CD14-positive monocyte (primary cell): ENCODE measurements around the gene RPL3. TPM values are rescaled to one million over a fixed set of nuclear protein-coding genes. Genes with fewer than 3 reads are reported as not detected.

Source experiments
- DNase-seq, 3 donors: peaks; one replicate each; pipeline ENCODE4 v3.0.0-alpha.2; 2011 to 2022
- H2AFZ ChIP-seq: 2 replicates; pipeline ENCODE4 v1.6.0; 2012; ENCODE audit warnings: mild to moderate bottlenecking, low read depth, low read length, inconsistent platforms; ENCODE audit not compliant: insufficient read depth, poor library complexity, severe bottlenecking
- H3K27ac ChIP-seq, 2 donors: 1 replicate in 1 of 2; 2 replicates in 1 of 2; pipeline ENCODE4 v1.5.1; 2012 to 2013; ENCODE audit warnings: low read length in 2 of 2, control low read depth in 1 of 2, inconsistent platforms in 1 of 2, low read depth in 1 of 2, mild to moderate bottlenecking in 1 of 2
- H3K27me3 ChIP-seq, 2 donors: one replicate each; pipeline versions ENCODE4 v1.6.0 to v1.6.1; 2011 to 2013; ENCODE audit warnings: low read length in 2 of 2; ENCODE audit not compliant: control insufficient read depth in 2 of 2, insufficient read depth in 2 of 2
- H3K36me3 ChIP-seq, 2 donors: replicated peaks in 1 of 2; 1 replicate in 1 of 2; 2 replicates in 1 of 2; pipeline versions ENCODE4 v1.5.1 to v1.6.1; 2012 to 2013; ENCODE audit warnings: low read length in 2 of 2, control low read depth in 1 of 2, inconsistent platforms in 1 of 2, mild to moderate bottlenecking in 1 of 2; ENCODE audit not compliant: insufficient read depth in 2 of 2, control insufficient read depth in 1 of 2
- H3K4me1 ChIP-seq, 2 donors: 1 replicate in 1 of 2; 2 replicates in 1 of 2; pipeline versions ENCODE4 v1.5.1 to v1.6.1; 2012 to 2013; ENCODE audit warnings: low read length in 2 of 2, control low read depth in 1 of 2, inconsistent platforms in 1 of 2, mild to moderate bottlenecking in 1 of 2, moderate library complexity in 1 of 2; ENCODE audit not compliant: insufficient read depth in 2 of 2, control insufficient read depth in 1 of 2
- H3K4me2 ChIP-seq: replicated peaks from 2 replicates; pipeline ENCODE3; 2012; ENCODE audit warnings: low read length, moderate library complexity, mild to moderate bottlenecking; ENCODE audit not compliant: poor library complexity, severe bottlenecking; ENCODE audit errors: extremely low read depth
- H3K4me3 ChIP-seq, 3 experiments: fragments of 200-600 bp in 1 of 3; sonication (generic) in 1 of 3; replicated peaks in 1 of 3; 1 replicate in 2 of 3; 2 replicates in 1 of 3; pipeline ENCODE4 v1.5.1; 2011 to 2013; ENCODE audit warnings: low read length in 3 of 3, mild to moderate bottlenecking in 3 of 3, control low read depth in 2 of 3, low read depth in 2 of 3, inconsistent platforms in 1 of 3, moderate library complexity in 1 of 3
- H3K79me2 ChIP-seq: 2 replicates; pipeline ENCODE4 v1.6.0; 2012; ENCODE audit warnings: mild to moderate bottlenecking, control low read depth, inconsistent platforms, low read length, moderate library complexity; ENCODE audit not compliant: insufficient read depth
- H3K9ac ChIP-seq: 2 replicates; pipeline ENCODE4 v1.6.0; 2017; ENCODE audit warnings: low read length, mild to moderate bottlenecking; ENCODE audit not compliant: insufficient read depth, poor library complexity, severe bottlenecking
- H3K9me3 ChIP-seq, 2 donors: replicated peaks in 1 of 2; 1 replicate in 1 of 2; 2 replicates in 1 of 2; pipeline versions ENCODE4 v1.5.1 to v1.6.1; 2012 to 2013; ENCODE audit warnings: low read length in 2 of 2, control low read depth in 1 of 2; ENCODE audit not compliant: control insufficient read depth in 1 of 2, insufficient read depth in 1 of 2
- H4K20me1 ChIP-seq: 2 replicates; pipeline ENCODE4 v1.6.0; 2012; ENCODE audit warnings: mild to moderate bottlenecking, low read length, control low read depth, moderate library complexity; ENCODE audit not compliant: insufficient read depth
- H3K27ac Mint-ChIP-seq, 7 donors: one replicate each; pipeline ENCODE4 v1.8.0; 2020; ENCODE audit warnings: mild to moderate bottlenecking in 7 of 7, mixed read lengths in 7 of 7, moderate library complexity in 6 of 7, inconsistent platforms in 2 of 7
- H3K27me3 Mint-ChIP-seq, 3 donors: one replicate each; pipeline ENCODE4 v1.8.0; 2021 to 2022; ENCODE audit warnings: low read depth in 3 of 3, mild to moderate bottlenecking in 3 of 3, mixed read lengths in 3 of 3, moderate library complexity in 3 of 3, inconsistent platforms in 1 of 3
- H3K36me3 Mint-ChIP-seq, 2 donors: one replicate each; pipeline ENCODE4 v1.8.0; 2020; ENCODE audit warnings: mixed read lengths in 2 of 2, inconsistent platforms in 1 of 2, mild to moderate bottlenecking in 1 of 2
- H3K4me1 Mint-ChIP-seq: one replicate; pipeline ENCODE4 v1.8.0; 2020; ENCODE audit warnings: mild to moderate bottlenecking, mixed read lengths
- H3K4me3 Mint-ChIP-seq, 2 donors: one replicate each; pipeline ENCODE4 v1.8.0; 2020; ENCODE audit warnings: mild to moderate bottlenecking in 2 of 2, mixed read lengths in 2 of 2, moderate library complexity in 1 of 2
- H3K9me3 Mint-ChIP-seq, 7 donors: one replicate each; pipeline ENCODE4 v1.8.0; 2020 to 2022; ENCODE audit warnings: mixed read lengths in 7 of 7, mild to moderate bottlenecking in 6 of 7, moderate library complexity in 6 of 7, inconsistent platforms in 2 of 7
- CTCF ChIP-seq: fragments of 200-600 bp; IDR thresholded peaks from one replicate; pipeline ENCODE4 v1.8.0; 2022; ENCODE audit warnings: antibody characterized with exemption, mild to moderate bottlenecking
- WGBS: methylation state at CpG from one replicate; pipeline ENCODE4 v1.1.5; 2013; ENCODE audit warnings: missing lambda C conversion rate; ENCODE audit not compliant: insufficient coverage; 5-methylcytosine and 5-hydroxymethylcytosine counted together
- intact Hi-C, 2 donors: fragments of 100-400 bp; cut with micrococcal nuclease; formaldehyde crosslinking; loops; one replicate each; pipeline versions ENCODE4 v1.15.0 to v1.15.1; 2023
- polyA plus RNA-seq, 3 donors: library from polyadenylated mRNA; depleted of rRNA in 1 of 3; unstranded in 2 of 3; stranded (reverse) in 1 of 3; fragments of 300-500 nt in 2 of 3; fragments of >200 nt in 1 of 3; fragmentation: Illumina TruSeq in 2 of 3; gene quantifications; 1 replicate in 2 of 3; 2 replicates in 1 of 3; pipeline ENCODE4 v1.2.3, GENCODE V29; 2012 to 2021

The RPL3 gene
- polyA plus RNA-seq, 3 donors, result 604 to 2,104 (median 698) TPM

GRCh38 chr22:39267974-39268373 lies 51.4 kb downstream of the RPL3 start:
- peaks cover 19 to 26% of the 10 kb centered on the region in 2 donors for H3K4me1 ChIP-seq
- no peak overlapping the region for H3K27ac ChIP-seq
- peaks cover 0 to 18% (median 8%) of the 10 kb centered on the region in 7 donors for H3K9me3 Mint-ChIP-seq
- no peak overlapping the region for H3K4me2 ChIP-seq
- H3K36me3 Mint-ChIP-seq, result peaks cover 0 to 1% of the 10 kb centered on the region in 2 donors
- no peaks in the 10 kb centered on the region for H3K79me2 ChIP-seq
- no peak overlapping the region for H3K4me3 Mint-ChIP-seq
- H3K9ac ChIP-seq, result no peak overlapping the region
- H3K4me3 ChIP-seq, result no peak overlapping the region
- no peaks in the 10 kb centered on the region for H3K36me3 ChIP-seq
- intact Hi-C loops, result loop anchor here in 1 of 2 donors (5.0 kb wide), 1 partner anchor 39 kb away; no protein-coding TSS in a partner anchor
- peaks cover 32% of the 10 kb centered on the region for H3K4me1 Mint-ChIP-seq
- TF ChIP-seq CTCF, result no peak
- H3K9me3 ChIP-seq, result peaks cover 0 to 5% of the 10 kb centered on the region in 2 donors
- no peak overlapping the region for H3K27ac Mint-ChIP-seq
- no peaks in the 10 kb centered on the region for H4K20me1 ChIP-seq
- H2AFZ ChIP-seq, result no peak overlapping the region
- no peaks in the 10 kb centered on the region for H3K27me3 ChIP-seq
- 96% methylated on average over 3 of the region's 8 CpGs for WGBS
- H3K27me3 Mint-ChIP-seq, result peaks cover 11 to 25% (median 11%) of the 10 kb centered on the region in 3 donors
- DNase-seq, result no peak

GRCh38 chr22:39266398-39267030 lies 52.9 kb downstream of the RPL3 start:
- peak overlapping the region in 1 of 2 donors; percentile 33 for H3K4me3 Mint-ChIP-seq
- peaks cover 1 to 5% of the 10 kb centered on the region in 2 donors for H3K36me3 Mint-ChIP-seq
- H3K4me3 ChIP-seq, result no peak overlapping the region
- no peaks in the 10 kb centered on the region for H4K20me1 ChIP-seq
- H3K27me3 ChIP-seq, result peaks cover 0 to 2% of the 10 kb centered on the region in 2 donors
- TF ChIP-seq CTCF, result no peak
- no peaks in the 10 kb centered on the region for H3K36me3 ChIP-seq
- H3K27ac Mint-ChIP-seq, result peak overlapping the region; percentile 68 to 92 (median 78)
- peaks cover 9 to 16% of the 10 kb centered on the region in 2 donors for H3K9me3 ChIP-seq
- intact Hi-C loops, result loop anchor here in 1 of 2 donors (5.0 kb wide), 1 partner anchor 41 kb away; no protein-coding TSS in a partner anchor
- H3K4me1 ChIP-seq, result peaks cover 19 to 26% of the 10 kb centered on the region in 2 donors
- H3K4me2 ChIP-seq, result no peak overlapping the region
- peaks cover 32% of the 10 kb centered on the region for H3K4me1 Mint-ChIP-seq
- no peak overlapping the region for H2AFZ ChIP-seq
- peak; percentile 76 to 89 (median 78) for DNase-seq
- WGBS, result 29% methylated on average over 9 of the region's 12 CpGs
- peaks cover 16 to 28% (median 17%) of the 10 kb centered on the region in 3 donors for H3K27me3 Mint-ChIP-seq
- H3K9ac ChIP-seq, result no peak overlapping the region
- H3K27ac ChIP-seq, result peak overlapping the region; percentile 51 to 70
- H3K79me2 ChIP-seq, result no peaks in the 10 kb centered on the region
- H3K9me3 Mint-ChIP-seq, result peaks cover 12 to 31% (median 18%) of the 10 kb centered on the region in 7 donors
